H54 (cell line): Measurements from ENCODE around the gene CDKN2B-AS1.
"Not testable (repeated sequence)": the region's sequence is repeated elsewhere in the genome, so short reads cannot be mapped to it uniquely, and the experiment has no call there.

Source experiments
- DNase-seq: peaks from one replicate; pipeline ENCODE4 v3.0.0; 2011; ENCODE audit warnings: low spot score, mixed read lengths; ENCODE audit not compliant: insufficient read length
- FAIRE-seq: peaks from 3 replicates; lab custom pipeline; 2011; peaks lifted over from hg19 to GRCh38; lab: Jason Lieb, UNC
- POLR2A ChIP-seq: IDR thresholded peaks from 2 replicates; pipeline ENCODE4 v1.6.1; 2011; ENCODE audit warnings: low read depth, mild to moderate bottlenecking, low read length

The CDKN2B-AS1 gene

GRCh38 chr9:22054076-22054475 is 59.5 kb downstream of the CDKN2B-AS1 start:
- DNase-seq (no peak), FAIRE-seq (no peak)
- no peak for TF ChIP-seq POLR2A

GRCh38 chr9:22054529-22054928 is 59.9 kb downstream of the CDKN2B-AS1 start:
- TF ChIP-seq POLR2A = no peak
- no peak for DNase-seq
- no peak for FAIRE-seq

GRCh38 chr9:22055090-22055489 is 60.5 kb downstream of the CDKN2B-AS1 start:
- TF ChIP-seq POLR2A = no peak
- no peak for FAIRE-seq

GRCh38 chr9:22056402-22056801 is 61.8 kb downstream of the CDKN2B-AS1 start:
- TF ChIP-seq POLR2A = no peak
- no peak for FAIRE-seq
- DNase-seq = no peak

More at GRCh38 chr9:22055090-22055489, 60.5 kb downstream of the CDKN2B-AS1 start:
- DNase-seq = no peak

- not testable (repeated sequence) for FAIRE-seq, DNase-seq
These were observed 63.4 kb downstream of the CDKN2B-AS1 start for GRCh38 chr9:22057972-22058371.

GRCh38 chr9:22060831-22061383 is 66.3 kb downstream of the CDKN2B-AS1 start:
- no peak for DNase-seq
- TF ChIP-seq POLR2A = no peak
- FAIRE-seq = no peak

GRCh38 chr9:22064957-22065356 is 70.4 kb downstream of the CDKN2B-AS1 start:
- no peak for FAIRE-seq
- no peak for DNase-seq
- no peak for TF ChIP-seq POLR2A

- no peak for TF ChIP-seq POLR2A
- FAIRE-seq (no peak), DNase-seq (no peak)
These were observed 71.0 kb downstream of the CDKN2B-AS1 start for GRCh38 chr9:22065431-22066200.

- no peak for TF ChIP-seq POLR2A
- DNase-seq (no peak), FAIRE-seq (no peak)
These were observed 72.6 kb downstream of the CDKN2B-AS1 start for GRCh38 chr9:22067196-22067595.

GRCh38 chr9:22068369-22068768 is 73.8 kb downstream of the CDKN2B-AS1 start:
- no peak for FAIRE-seq

GRCh38 chr9:22073349-22073748 is 78.8 kb downstream of the CDKN2B-AS1 start:
- no peak for DNase-seq
- no peak for FAIRE-seq
- no peak for TF ChIP-seq POLR2A

More at GRCh38 chr9:22068369-22068768, 73.8 kb downstream of the CDKN2B-AS1 start:
- no peak for DNase-seq
- no peak for TF ChIP-seq POLR2A

- TF ChIP-seq POLR2A = no peak
- FAIRE-seq (no peak), DNase-seq (no peak)
These were observed 83.5 kb downstream of the CDKN2B-AS1 start for GRCh38 chr9:22078081-22078480.

- no peak for TF ChIP-seq POLR2A
- DNase-seq (no peak), FAIRE-seq (no peak)
These were observed 85.3 kb downstream of the CDKN2B-AS1 start for GRCh38 chr9:22079873-22080341.

- no peak for TF ChIP-seq POLR2A
- DNase-seq = no peak
- no peak for FAIRE-seq
These were observed 89.9 kb downstream of the CDKN2B-AS1 start for GRCh38 chr9:22084336-22085035.

- no peak for TF ChIP-seq POLR2A
- FAIRE-seq (no peak), DNase-seq (no peak)
These were observed 93.6 kb downstream of the CDKN2B-AS1 start for GRCh38 chr9:22088053-22088716.
